ENCODE results near the gene ZNF581.
A peak's percentile ranks its signal among the peaks of the same experiment; 100 is the strongest.

ZNF581 gene

DNA sequence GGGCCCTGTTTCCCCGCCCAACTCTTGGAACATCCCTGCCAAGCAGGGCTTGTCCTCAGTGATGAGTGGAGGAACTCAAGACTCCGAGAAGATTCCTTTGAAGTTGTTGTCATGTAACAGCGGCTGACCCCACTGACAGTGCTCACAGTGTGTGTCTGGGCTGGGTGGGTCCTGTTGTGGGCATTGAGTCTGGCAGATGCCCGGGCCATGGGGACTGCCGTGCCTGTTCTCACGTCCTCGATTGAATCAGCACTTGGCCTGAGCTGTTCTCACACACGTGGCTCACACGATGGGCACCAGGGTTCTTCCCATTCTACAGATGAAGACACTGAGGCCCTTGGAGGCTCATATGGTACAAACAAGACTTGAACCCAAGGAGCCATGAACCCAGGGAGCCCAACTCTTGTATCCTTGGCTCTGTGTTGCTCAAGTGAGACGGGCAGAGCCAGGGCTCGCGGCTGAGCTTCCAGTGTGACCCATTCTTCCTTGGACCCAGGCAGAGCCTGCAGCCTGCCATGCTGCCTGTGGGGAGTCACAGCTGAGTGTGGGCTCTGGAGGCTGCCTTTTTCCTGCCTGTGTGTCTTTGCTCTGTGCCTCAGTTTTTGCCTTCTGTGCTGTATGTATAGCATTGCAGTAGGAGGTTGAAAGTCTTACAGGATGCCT is 23.0 kb downstream of the ZNF581 start:
- DNase-seq (ENCODE audit: low spot score), result no peak

DNA sequence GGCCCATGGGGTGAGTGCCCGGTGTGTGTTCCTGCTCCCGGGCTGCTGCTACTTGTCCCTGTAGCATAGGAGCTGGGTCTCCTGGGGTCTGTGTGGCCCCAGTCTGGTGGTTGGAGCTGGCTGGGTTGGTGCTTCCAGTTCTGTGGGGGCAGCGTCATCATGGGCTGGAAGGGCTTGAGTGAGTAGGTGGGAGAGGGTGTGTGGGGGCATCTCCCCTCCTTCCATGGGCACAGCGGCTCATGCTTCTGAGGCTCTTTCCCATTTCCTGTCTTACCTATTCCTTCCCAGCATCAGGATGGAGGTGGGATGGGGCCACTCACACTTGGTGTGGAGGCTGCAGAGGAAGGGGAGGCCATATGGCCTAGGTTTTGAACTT is 23.5 kb downstream of the ZNF581 start:
- DNase-seq (ENCODE audit: low spot score), result no peak

DNA sequence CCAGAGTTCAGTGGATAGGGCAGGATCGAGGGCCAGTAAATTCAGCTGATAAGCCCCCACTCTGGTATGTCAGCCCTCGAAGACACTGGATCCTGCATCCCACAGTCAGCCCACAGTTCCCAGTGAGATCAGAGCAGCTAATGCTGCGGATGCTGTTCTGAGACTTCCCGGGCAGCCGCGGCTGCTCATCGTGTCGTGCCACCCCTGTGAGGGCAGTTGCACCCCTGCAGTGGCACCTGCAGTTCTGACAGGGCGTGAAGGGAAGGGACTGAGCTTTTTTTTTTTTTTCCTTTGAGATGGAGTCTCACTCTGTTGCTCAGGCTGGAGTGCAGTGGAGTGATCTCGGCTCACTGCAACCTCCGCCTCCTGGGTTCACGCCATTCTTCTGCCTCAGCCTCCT is 24.1 kb downstream of the ZNF581 start:
- DNase-seq (ENCODE audit: low spot score), result no peak

DNA sequence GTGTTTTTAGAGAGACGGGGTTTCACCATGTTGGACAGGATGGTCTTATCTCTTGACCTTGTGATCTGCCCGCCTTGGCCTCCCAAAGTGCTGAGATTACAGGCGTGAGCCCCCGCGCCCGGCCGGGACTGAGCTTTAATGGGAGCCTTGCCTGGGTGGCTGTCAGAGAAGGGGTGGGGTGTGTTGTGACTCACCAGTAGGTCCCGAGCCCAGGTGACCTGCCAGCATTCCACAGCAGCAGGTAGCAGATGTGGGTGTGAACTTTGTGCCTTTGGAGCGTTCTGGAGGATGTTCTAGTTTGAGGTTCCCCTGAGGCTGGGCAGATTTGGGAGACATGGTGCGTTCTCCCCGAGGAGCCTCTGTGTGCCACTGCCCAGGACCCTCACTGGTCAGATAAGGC is 24.5 kb downstream of the ZNF581 start:
- DNase-seq (ENCODE audit: low spot score), result no peak

DNA sequence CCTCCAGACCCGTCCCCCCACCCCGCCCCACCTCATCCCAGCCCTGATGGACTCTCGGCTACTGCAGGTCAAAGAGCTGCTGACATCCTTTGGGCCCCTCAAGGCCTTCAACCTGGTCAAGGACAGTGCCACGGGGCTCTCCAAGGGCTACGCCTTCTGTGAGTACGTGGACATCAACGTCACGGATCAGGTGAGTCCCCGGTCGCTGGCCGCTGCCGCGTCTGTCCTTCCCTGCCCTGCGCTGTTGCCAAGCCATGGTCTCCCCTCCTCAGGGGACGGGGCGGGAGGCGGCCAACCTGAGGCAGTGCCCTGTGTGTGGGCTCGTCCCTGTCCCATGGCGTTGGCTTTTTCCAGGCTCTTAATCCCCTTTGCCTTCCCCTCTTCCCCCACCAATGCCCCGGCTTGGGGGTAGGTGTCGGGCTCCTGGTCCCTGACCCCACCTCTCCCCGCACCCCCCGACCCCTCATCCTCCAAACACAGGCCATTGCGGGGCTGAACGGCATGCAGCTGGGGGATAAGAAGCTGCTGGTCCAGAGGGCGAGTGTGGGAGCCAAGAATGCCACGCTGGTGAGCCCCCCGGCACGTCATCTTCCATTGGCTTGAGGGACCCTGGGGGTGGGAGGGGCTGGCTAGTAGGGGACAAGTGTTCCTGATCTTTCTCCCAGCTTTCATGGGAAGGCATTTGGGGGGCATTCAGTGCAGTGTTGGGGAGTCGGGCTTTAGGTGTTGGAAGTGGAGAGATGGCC is 25.3 kb downstream of the ZNF581 start:
- DNase-seq (ENCODE audit: low spot score), result no peak

DNA sequence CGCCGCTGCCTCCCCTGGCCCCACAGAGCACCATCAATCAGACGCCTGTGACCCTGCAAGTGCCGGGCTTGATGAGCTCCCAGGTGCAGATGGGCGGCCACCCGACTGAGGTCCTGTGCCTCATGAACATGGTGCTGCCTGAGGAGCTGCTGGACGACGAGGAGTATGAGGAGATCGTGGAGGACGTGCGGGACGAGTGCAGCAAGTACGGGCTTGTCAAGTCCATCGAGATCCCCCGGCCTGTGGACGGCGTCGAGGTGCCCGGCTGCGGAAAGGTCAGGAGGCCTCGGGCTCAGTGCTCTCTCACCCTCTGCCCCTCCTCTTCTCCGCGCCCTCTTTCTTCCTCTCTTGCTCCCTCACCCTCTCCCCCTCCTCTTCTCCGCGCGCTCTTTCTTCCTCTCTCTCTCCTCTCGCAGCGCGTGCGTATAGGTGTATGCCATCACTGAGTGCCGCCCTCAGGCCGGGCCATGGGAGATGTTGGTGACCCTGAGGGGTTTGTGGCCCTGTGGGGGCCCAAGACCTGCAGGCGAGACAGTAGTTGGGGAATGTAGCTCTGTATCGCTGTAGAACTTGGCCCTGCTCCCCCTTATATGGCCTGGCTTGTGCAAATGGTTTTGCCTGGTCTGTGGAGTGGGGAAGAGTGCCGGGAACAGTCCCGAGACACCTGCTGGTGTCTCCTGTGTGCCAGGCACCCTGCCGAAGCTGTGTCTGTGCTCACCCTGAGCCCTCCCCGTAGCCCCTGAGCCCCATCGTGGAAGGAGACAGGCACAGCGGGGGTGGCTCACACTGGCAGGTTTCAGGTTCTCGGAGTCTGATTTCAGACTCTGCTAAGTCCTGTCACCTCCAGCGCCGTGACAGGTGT is 26.2 kb downstream of the ZNF581 start:
- DNase-seq (ENCODE audit: low spot score), result no peak

DNA sequence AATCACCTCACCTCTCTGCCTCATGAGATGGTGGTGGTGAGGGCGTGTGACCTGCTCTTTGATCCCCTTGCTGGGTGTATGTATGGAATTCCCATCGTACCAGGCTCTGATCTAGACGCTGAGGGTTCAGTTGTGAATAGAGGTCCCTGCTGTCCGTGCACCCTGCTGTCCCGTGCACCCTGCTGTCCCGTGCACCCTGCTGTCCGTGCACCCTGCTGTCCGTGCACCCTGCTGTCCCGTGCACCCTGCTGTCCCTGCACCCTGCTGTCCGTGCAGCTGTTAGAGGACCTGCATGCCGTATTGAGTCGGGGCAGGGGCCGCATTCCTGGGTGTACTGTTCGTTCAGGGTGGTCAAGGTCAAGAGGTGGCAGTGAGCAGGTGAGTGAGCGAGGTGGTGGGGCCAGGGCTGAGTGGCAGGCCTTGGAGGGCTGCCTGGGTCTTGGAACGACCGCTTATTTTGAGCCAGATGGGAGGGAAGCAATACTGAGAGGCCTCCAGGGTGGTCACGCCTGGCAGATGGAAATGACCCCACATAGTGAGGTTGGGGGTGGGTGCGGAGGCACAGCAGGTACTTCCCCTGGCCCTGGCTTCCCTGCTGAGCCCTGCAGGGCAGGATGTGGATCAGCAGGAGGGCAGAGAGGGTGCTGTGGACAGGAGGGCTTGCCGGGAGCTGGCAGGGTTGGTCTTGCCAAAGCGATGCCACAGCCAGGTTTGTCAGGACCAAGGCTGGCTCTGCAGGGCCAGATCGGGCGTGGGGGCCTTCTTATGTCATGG is 27.0 kb downstream of the ZNF581 start:
- no peak for DNase-seq (ENCODE audit: low spot score)

DNA sequence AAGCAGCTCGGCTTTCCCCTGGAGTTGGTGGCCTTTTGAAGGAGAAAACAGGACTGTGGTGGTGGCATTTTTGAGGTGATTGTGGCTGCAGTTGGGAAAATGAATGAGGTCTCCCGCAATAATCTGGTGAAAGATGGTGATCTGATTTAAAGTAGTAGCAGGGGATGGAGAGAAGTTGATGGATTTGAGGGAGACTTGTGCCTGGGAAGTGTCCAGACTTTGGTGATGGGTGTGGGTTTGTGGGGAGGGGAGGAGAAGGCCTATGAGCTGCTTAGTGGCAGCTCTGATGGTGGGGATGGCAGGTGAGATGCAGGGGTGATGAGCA is 27.6 kb downstream of the ZNF581 start:
- no peak for DNase-seq (ENCODE audit: low spot score)

DNA sequence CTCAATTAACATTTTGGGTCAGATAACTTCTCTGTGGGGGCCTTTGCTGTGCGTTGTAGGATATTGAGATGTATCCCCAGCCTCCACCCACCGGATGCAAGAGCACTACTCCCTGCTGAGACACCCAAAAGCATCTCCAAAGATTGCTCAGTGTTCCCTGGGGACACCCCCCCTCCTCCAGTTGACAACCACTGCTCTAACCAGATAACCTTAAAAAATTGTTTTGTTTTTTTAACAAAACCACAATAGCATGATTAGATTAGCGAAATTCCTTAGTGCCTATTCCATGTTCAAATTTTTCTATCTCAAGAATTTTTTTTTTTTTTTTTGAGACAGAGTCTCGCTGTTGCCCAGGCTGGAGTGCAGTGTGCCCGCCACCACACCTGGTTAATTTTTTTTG is 29.0 kb downstream of the ZNF581 start:
- DNase-seq (ENCODE audit: low spot score), result no peak

DNA sequence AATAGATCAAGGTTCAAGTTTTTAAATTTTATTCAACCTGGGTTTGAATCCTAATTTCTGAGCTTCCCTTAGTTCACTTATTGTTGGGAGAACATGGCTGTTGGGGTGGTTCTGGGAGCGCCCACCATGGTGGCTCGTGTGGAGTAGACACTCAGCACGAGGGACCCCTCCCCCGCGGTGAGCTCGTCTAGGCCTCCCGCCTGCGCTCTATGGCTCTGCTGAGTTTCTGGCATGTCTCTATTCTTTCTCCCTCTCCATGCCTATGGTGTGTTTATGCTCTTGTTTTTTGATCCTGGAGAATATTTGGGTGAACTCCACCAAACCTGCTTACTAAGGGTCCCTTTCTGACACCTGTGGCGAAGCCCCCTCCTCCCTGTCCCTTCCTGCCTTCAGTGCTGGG is 30.0 kb downstream of the ZNF581 start:
- no peak for DNase-seq (ENCODE audit: low spot score)

DNA sequence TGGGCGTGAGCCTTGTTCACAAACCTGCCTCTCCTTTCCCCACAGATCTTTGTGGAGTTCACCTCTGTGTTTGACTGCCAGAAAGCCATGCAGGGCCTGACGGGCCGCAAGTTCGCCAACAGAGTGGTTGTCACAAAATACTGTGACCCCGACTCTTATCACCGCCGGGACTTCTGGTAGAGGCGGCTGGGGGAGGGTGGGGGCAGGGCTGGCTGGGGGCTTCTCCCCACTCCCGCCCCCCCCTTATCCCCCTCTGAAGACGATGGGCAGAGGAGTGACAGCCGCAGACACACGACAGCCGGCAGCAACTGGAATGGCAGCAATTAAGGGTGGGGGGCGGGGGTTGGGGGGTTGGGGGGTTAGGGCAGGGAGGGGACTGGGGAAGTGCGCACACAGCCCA is 30.4 kb downstream of the ZNF581 start:
- DNase-seq (ENCODE audit: low spot score), result no peak

DNA sequence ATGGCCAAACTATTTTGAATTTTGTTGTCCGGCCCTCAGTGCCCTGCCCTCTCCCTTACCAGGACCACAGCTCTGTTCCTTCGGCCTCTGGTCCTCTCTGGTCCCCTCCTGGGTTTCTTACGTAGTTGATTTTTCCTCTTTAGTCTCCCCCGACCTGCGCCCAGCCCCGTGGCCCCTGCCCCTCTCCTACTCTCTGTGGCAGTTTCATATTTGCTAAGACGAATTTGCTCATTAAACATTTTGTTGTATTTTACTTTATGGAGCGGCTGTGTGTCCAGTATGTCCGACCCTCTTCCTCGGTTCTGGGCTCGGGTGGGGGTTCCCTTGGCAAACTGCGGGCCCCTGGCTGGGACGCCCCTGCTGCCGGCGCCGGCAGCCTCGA is 31.0 kb downstream of the ZNF581 start:
- no peak for DNase-seq (ENCODE audit: low spot score)

DNA sequence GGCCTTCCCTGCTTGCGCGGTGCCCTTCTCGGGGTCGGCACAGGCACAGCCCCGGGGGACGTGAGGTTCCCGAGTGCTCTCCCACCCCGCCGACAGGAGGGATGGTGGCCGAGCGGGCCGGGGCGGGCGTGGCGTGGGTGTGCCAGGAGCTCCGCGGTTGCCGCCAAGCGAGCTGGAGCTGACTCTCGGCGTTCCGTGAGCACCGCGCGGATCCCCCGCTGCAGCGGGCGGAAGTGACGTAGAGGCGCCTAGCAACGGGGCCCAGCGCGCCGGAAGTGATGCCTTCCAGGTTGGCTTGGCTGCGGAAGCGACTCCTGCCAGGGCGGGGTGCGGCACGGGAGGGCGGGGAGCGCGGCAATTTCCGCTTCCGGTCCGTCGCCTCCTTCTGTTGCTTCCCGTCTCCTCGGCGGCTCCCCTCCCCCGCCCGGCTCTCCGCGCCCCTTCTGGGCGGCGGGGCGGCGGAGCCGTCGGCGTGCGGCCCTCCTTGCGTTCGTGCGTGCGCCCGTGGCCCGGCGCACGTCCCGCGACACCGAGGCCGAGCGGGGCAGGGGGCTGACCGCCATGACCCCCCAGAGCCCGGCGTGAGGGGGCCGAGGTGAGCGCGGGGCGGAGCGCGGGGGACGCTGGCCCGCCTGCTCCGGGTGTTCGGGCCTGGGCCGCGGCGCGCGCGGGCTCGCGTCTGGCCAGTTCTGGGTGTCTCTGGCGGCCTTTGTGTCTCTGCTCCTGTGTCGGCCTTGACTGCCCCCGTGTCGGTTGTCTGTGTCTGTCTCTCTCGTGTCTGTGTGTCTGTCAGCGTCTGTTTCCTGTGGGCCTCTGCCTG is 31.6 kb downstream of the ZNF581 start, which contains the start of gene EPN1:
Gene EPN1, plus strand, starts transcription at position 386 of the 820 bp plus-strand sequence. CDS start 3,402 bp downstream, outside the sequence.
- DNase-seq (ENCODE audit: low spot score), result peak; percentile 95

DNA sequence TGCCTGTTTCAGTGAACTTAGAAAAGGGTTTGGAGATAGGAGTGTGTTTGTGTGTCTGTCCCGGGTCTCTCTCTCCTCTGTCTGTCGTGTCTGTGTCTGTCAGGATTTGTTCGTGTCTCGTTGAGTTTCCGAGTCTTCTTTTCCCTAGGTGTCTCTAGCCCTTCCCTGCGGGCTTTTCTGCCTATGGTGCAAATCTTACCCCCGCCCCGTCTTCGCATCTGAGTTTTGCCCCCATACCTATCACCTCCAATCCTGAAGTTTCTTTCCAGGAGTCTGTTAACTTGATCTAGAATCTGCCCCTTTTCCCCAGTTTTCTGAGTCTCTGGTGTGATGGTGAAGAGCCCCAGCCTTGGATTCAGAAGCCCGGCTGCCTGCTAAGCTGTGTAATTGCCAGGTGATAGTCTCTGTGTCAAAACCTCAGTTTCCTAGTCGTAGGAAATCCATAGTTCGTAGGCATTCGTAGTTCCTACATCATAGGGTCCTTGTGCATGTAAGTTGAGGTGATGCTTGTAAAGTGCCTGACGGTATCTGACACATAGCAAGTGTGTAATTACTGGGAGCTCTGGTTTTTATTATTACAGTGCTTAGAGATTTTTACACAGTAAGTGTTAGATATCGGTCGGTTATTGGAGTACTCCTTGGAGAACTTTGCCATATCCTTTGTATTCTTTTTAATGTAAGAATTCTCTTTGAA is 32.4 kb downstream of the ZNF581 start:
- DNase-seq (ENCODE audit: low spot score), result no peak

DNA sequence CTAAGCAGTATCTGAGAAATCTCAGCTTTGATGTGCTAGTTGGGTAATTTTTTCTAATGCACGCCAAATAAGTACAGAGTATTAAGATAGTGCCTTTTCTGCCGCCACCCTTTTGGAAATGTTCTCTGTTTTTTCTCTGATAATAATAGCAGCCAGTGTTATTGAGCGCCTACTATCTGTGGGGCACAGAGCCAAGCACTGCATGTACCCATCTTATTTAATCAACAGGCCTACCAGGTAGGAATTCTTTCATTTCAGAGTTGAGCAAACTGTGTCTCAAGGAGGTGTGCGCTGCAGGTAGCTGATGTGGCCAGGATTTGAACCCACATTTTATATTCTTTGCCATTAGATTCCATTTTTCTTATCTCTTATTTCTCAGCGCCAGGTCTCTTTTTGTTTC is 32.9 kb downstream of the ZNF581 start:
- DNase-seq (ENCODE audit: low spot score), result no peak

DNA sequence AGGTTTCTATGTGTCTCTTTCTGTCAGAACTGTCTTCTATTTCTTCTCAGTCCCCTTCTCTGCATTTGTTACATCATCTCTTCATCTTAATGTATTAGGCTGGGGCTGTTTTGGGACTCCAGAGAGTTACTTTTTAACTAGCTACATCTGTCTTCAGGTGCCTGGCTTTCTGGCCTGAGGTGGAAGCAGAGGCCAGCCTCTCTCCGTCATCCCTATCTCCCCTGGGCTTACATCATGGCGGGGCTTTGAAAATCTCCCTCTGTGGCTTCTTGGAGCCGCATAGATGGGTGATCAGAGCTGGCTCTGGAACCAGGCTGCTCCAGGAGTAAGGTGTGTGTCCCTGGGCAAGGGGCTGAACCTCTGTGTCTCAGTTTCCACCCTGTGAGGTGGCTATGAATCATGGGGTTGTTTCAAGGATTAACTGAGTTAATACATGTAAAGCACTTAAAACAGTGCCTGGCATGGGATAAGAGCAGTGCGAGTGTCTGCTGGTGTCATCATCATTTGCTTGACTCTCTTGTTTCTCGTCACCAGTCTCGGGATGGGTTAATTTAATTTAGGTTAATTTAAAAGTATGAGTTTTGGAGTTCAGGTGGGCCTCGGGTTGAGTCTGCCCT is 33.5 kb downstream of the ZNF581 start:
- no peak for DNase-seq (ENCODE audit: low spot score)

DNA sequence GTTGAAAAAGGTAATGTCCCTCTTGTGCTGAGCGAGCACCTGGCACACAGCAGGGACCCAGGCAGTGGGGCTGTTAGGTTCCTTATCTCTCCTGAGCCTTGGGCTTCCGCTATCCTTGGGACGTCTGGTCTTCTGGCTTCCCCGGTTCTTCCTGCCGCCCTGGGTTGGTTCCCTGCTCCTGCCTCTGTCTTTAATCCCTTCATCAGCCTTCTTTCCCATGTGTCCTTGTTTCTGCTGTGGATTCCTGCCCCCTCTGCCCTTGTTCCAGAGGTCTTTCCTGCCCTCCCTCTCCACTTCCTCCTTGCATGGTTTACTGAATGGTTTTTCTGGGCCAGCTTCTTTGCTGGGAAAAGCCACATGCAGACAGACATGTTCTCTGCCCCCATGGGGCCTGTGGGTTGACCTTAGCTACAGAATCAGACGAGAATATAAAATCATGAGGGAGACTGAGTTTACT is 34.2 kb downstream of the ZNF581 start:
- no peak for DNase-seq (ENCODE audit: low spot score)

DNA sequence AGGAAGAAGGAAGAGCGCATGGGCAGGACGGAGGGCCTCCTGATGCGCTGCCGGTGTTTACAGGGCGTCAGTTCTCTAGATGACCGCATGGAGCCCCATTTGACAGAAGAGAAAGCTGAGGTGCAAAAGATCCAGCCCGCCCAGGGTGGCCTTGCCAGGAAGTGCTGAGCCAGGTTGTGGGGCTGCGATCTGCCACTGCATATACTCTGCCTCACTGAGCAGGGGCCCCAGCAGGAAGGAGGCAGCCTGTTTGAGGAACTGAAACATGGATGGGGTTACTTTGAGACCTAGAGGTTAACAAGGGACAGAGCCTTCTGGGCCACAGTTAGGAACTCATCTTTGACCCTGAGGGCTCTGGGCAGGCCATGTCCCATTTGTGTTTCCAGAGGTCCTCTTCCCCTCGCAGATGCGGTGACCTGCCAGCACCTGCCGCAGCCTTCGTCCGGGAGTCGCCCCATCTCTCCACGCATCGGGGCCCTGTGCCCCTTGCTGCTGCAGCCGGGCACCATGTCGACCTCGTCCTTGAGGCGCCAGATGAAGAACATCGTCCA is 34.7 kb downstream of the ZNF581 start:
- DNase-seq (ENCODE audit: low spot score), result peak; percentile 6

DNA sequence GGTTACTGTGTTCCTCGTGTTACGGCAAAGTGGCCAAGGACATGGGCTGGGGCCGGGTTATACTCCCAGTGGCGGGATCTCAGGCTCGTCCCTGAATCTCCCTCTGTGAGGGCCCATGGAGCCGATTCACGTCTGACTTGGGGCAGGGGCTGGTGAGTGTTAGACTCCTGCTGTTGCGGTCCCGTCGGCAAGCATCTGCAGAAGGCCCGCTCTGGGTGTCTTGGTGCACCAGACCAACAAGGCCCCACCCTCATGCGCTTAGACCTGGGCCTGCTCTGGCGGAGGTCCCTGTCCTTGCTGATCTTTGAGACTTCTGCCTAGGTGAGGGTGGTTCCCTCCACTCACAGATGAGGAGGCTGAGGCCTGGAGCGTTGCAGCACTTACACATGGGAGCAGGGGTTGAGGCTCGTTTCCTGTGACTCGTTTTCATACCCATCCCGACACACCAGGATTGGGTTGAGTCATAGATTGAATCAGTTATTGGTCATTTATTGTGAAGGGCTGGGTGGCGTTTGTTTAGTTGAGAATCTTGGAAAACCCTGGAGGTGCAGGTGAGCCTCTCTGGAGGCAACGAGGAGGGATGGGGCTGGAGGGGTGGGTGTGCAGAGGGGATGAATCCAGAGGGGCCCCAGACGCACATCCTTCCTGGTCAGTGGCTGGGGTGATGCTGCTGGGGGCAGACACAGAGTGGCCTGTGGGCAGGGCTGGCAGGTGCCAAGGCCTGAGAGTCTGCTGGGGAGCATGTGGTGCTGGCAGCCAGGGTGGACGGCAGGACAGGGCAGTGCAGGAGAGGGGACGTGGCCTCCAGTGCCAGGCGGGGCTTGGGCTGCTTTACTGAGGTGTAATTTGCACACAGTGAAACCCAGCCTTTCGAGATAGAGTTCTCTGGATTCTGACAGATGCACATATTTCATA is 36.2 kb downstream of the ZNF581 start:
- DNase-seq (ENCODE audit: low spot score), result no peak
